ENCODE measurements around the gene ERN2. TPM values are rescaled to one million over a fixed set of nuclear protein-coding genes. Genes with fewer than 3 reads are reported as not detected.

The ERN2 gene
- total RNA-seq, 1 experiment from 2014 or later, result 2.1 TPM

DNA sequence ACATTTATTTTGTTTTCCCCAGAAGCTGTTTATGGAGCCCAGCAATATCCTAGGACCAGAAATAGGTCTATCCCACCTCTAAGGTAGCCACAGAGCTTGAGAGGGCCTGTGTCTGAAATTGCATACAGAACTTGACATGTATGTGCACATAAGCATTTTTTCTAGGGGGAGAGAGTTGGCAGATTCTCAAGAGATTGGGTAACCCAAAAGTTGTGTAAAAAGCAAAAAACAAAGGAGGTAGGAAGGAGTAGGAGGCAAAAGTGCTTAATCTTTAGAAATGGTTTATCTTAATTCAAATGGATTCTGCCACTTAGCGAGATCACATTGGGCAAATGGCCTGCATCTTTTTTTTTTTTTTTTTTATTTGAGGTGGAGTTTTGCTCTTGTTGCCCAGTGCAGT is 30.8 kb downstream of the ERN2 start:
- Histone ChIP-seq H2BK15ac (ENCODE audit: low read depth, low read length) (no peak overlapping the region), H3K79me1 (ENCODE audit: insufficient read depth, low read depth, low read length, poor library complexity, severe bottlenecking) (peaks cover 18% of the 10 kb centered on the region), H4K91ac (ENCODE audit: insufficient read length, low read depth, low read length) (no peak overlapping the region), H2BK20ac (ENCODE audit: low read depth, low read length, poor library complexity, severe bottlenecking) (no peak overlapping the region), H3K4me2 (ENCODE audit: insufficient read depth, insufficient read length, low read length) (no peak overlapping the region), H3K14ac (ENCODE audit: insufficient read depth, low read length) (no peak overlapping the region), H2AFZ (ENCODE audit: low read length) (no peak overlapping the region), H3K23ac (ENCODE audit: insufficient read length, low read depth, low read length) (no peak overlapping the region), H2BK120ac (ENCODE audit: low read depth, low read length, poor library complexity, severe bottlenecking) (no peak overlapping the region), H3K9ac (ENCODE audit: extremely low read depth, insufficient read length, low read length) (no peak overlapping the region), H3T11ph (ENCODE audit: low read length) (no peak overlapping the region), H4K20me1 (ENCODE audit: control insufficient read depth, insufficient read depth, insufficient read length) (no peaks in the 10 kb centered on the region), H3K18ac (ENCODE audit: insufficient read length, low read depth, low read length) (no peak overlapping the region), H3K4ac (ENCODE audit: low read depth, low read length) (no peak overlapping the region), H4K5ac (ENCODE audit: insufficient read length, low read depth, low read length) (no peak overlapping the region), H3K27me3 (ENCODE audit: insufficient read depth, low read length) (no peaks in the 10 kb centered on the region), H4K8ac (replicated peaks; ENCODE audit: insufficient read length, low read depth, low read length) (no peak overlapping the region), H3K27ac (ENCODE audit: insufficient read length, low read depth, low read length) (no peak overlapping the region), H3K9me3 (ENCODE audit: control insufficient read depth, low read depth, low read length) (no peaks in the 10 kb centered on the region), H3K4me1 (ENCODE audit: insufficient read depth, low read length) (no peaks in the 10 kb centered on the region; the same call in 1 of the 2 replicates), H3K23me2 (ENCODE audit: insufficient read length, low read depth, low read length, poor library complexity, severe bottlenecking) (peaks cover 12% of the 10 kb centered on the region), H3K56ac (ENCODE audit: insufficient read length, low read depth, low read length) (no peak overlapping the region), H2AK5ac (ENCODE audit: insufficient read length, low read length) (no peak overlapping the region), H3K79me2 (ENCODE audit: insufficient read depth, low read length) (peaks cover 23% of the 10 kb centered on the region; the same call in 1 of the 2 replicates), H2BK12ac (ENCODE audit: insufficient read length, low read depth, low read length) (no peak overlapping the region), H2BK5ac (ENCODE audit: insufficient read length, low read length) (no peak overlapping the region)
- peaks cover 52 to 75% (median 69%) of the 10 kb centered on the region in 3 experiments for H3K36me3 Mint-ChIP-seq (ENCODE audit: insufficient read depth in 1 of 3, low read depth in 3 of 3)
- no peaks in the 10 kb centered on the region for H3K9me3 Mint-ChIP-seq
- H3K27me3 Mint-ChIP-seq (ENCODE audit: low read depth), result no peaks in the 10 kb centered on the region; the same call in 1 of the 2 replicates
- no peak overlapping the region; a peak in 1 of 5 replicates for H3K4me3 Mint-ChIP-seq
- WGBS (ENCODE audit: extremely low coverage, insufficient read length, low lambda C conversion rate), result no CpG with 5 or more reads among the region's 1 CpG
- peaks cover 18 to 24% of the 10 kb centered on the region in 2 experiments for H3K4me1 Mint-ChIP-seq
- TF ChIP-seq, protein P1, sequence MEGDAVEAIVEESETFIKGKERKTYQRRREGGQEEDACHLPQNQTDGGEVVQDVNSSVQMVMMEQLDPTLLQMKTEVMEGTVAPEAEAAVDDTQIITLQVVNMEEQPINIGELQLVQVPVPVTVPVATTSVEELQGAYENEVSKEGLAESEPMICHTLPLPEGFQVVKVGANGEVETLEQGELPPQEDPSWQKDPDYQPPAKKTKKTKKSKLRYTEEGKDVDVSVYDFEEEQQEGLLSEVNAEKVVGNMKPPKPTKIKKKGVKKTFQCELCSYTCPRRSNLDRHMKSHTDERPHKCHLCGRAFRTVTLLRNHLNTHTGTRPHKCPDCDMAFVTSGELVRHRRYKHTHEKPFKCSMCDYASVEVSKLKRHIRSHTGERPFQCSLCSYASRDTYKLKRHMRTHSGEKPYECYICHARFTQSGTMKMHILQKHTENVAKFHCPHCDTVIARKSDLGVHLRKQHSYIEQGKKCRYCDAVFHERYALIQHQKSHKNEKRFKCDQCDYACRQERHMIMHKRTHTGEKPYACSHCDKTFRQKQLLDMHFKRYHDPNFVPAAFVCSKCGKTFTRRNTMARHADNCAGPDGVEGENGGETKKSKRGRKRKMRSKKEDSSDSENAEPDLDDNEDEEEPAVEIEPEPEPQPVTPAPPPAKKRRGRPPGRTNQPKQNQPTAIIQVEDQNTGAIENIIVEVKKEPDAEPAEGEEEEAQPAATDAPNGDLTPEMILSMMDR (conservative IDR thresholded peaks at IDR 0.05), result no peak
- no peak for DNase-seq
- peak overlapping the region in 1 of 3 experiments; percentile 7; a peak in 1 of 7 replicates for H3K27ac Mint-ChIP-seq
